Measurements from ENCODE around the gene TUBB2B. TPM values are rescaled to one million over a fixed set of nuclear protein-coding genes. Genes with fewer than 3 reads are reported as not detected.

TUBB2B gene
- total RNA-seq, 4 donors from 2014 or later: 2.4 to 7.4 (median 4.5) TPM

GRCh38 chr6:3226481-3227362 lies 731 bp downstream of the TUBB2B start:
- Histone ChIP-seq H3K9me3 (no peaks in the 10 kb centered on the region), H3K36me3 (no peaks in the 10 kb centered on the region), H3K4me1 (peaks cover 11 to 45% (median 41%) of the 10 kb centered on the region in 4 donors), H3K27ac (no peak overlapping the region), H3K27me3 (peaks cover 10 to 37% of the 10 kb centered on the region in 2 donors), H3K4me3 (peak overlapping the region; percentile 6 to 45 (median 39))
- TF ChIP-seq, protein P1, sequence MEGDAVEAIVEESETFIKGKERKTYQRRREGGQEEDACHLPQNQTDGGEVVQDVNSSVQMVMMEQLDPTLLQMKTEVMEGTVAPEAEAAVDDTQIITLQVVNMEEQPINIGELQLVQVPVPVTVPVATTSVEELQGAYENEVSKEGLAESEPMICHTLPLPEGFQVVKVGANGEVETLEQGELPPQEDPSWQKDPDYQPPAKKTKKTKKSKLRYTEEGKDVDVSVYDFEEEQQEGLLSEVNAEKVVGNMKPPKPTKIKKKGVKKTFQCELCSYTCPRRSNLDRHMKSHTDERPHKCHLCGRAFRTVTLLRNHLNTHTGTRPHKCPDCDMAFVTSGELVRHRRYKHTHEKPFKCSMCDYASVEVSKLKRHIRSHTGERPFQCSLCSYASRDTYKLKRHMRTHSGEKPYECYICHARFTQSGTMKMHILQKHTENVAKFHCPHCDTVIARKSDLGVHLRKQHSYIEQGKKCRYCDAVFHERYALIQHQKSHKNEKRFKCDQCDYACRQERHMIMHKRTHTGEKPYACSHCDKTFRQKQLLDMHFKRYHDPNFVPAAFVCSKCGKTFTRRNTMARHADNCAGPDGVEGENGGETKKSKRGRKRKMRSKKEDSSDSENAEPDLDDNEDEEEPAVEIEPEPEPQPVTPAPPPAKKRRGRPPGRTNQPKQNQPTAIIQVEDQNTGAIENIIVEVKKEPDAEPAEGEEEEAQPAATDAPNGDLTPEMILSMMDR (IDR thresholded peaks at IDR 0.05): no peak
- DNase-seq: no peak

GRCh38 chr6:3226042-3226441 lies 1.4 kb downstream of the TUBB2B start:
- Histone ChIP-seq H3K4me3 (no peak overlapping the region), H3K4me1 (peaks cover 11 to 38% (median 35%) of the 10 kb centered on the region in 4 donors), H3K36me3 (no peaks in the 10 kb centered on the region), H3K27ac (no peak overlapping the region), H3K9me3 (no peaks in the 10 kb centered on the region), H3K27me3 (peaks cover 10 to 37% of the 10 kb centered on the region in 2 donors)
- no peak for TF ChIP-seq POLR2A (IDR thresholded peaks at IDR 0.05)
- TF ChIP-seq, protein P1 (IDR thresholded peaks at IDR 0.05): no peak
- DNase-seq: no peak

- TF ChIP-seq, protein P1 (IDR thresholded peaks at IDR 0.05): no peak
- TF ChIP-seq POLR2A (IDR thresholded peaks at IDR 0.05): no peak
Observed at GRCh38 chr6:3222506-3223038, 4.9 kb downstream of the TUBB2B start.

DNA sequence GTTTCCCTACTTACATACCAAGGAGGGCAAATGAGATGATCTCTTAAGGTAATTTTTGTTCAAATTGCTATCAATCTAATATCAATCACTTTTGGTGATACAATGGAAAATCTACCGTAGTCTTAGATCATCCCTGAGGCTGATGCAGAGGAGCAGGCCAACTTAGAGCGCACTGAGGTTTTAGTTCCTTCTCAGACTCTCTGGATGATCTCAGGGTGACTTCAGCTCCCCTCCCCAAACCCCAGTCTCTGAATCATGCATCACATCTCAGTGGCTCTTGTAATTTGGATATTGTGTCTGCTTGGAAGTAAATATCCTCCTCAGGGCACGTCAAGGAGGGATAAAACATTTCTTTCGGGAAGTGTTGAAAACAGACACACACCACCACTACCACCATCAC lies 5.9 kb downstream of the TUBB2B start:
- H3K27ac ChIP-seq: no peak overlapping the region
- H3K9me3 ChIP-seq: no peaks in the 10 kb centered on the region
- no peaks in the 10 kb centered on the region for H3K27me3 ChIP-seq
- no peaks in the 10 kb centered on the region for H3K36me3 ChIP-seq
- TF ChIP-seq POLR2A (IDR thresholded peaks at IDR 0.05): no peak
- TF ChIP-seq, protein P1 (IDR thresholded peaks at IDR 0.05): no peak
- peaks cover 0 to 1% (median under 1%) of the 10 kb centered on the region in 4 donors for H3K4me1 ChIP-seq
- H3K4me3 ChIP-seq: no peak overlapping the region
- no peak for DNase-seq

More at GRCh38 chr6:3222506-3223038, 4.9 kb downstream of the TUBB2B start:
- DNase-seq: no peak
- no peaks in the 10 kb centered on the region for H3K36me3 ChIP-seq
- H3K9me3 ChIP-seq: no peaks in the 10 kb centered on the region
- no peak overlapping the region for H3K27ac ChIP-seq
- H3K4me3 ChIP-seq: no peak overlapping the region
- peaks cover 5 to 9% of the 10 kb centered on the region in 2 donors for H3K27me3 ChIP-seq
- H3K4me1 ChIP-seq: peaks cover 9 to 11% (median 11%) of the 10 kb centered on the region in 4 donors

GRCh38 chr6:3220366-3220765 lies 7.1 kb downstream of the TUBB2B start:
- no peaks in the 10 kb centered on the region for H3K36me3 ChIP-seq
- no peaks in the 10 kb centered on the region for H3K9me3 ChIP-seq
- no peaks in the 10 kb centered on the region for H3K4me1 ChIP-seq
- no peak overlapping the region for H3K4me3 ChIP-seq
- no peak for DNase-seq
- no peak for TF ChIP-seq POLR2A (IDR thresholded peaks at IDR 0.05)
- TF ChIP-seq, protein P1 (IDR thresholded peaks at IDR 0.05): no peak
- no peaks in the 10 kb centered on the region for H3K27me3 ChIP-seq
- H3K27ac ChIP-seq: no peak overlapping the region
